Cortex of kidney (tissue), 1 donor: Measurements from ENCODE around the gene PTPRG.

ENCODE experiments used
- DNase-seq: peaks from one replicate; lab custom pipeline; 2025; lab: John Stamatoyannopoulos, UW

The PTPRG gene

DNA sequence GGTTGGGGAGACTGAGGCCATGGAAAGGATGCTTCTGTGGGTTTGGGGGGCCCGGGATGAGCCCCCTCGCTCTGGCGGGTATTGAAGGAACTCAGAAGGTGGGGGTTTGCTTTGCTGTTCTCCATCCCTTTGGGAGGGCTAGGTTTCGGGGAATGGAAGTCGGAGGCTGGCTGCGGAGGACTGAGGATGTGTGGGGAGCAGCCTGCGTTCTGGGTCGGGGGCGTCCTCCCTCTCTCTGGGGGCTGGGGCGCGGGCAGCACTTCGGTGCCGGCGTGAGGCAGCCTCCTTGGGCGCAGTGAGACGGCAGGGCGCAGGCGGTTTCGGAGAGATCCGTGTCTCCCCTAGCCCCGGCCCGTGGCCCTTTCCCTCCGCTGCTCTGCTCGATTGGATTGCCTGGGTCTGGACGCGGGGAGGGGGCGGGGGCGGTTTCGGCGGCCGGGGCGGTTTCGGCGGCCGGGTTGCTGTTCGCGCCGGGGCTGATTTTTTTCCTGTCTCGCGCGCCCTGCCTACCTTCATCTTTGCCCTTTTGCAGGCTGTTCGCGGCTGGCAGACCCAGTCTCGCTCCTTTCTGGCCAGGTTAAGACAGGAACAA is 1.4 kb downstream of the PTPRG start:
- no peak for DNase-seq

DNA sequence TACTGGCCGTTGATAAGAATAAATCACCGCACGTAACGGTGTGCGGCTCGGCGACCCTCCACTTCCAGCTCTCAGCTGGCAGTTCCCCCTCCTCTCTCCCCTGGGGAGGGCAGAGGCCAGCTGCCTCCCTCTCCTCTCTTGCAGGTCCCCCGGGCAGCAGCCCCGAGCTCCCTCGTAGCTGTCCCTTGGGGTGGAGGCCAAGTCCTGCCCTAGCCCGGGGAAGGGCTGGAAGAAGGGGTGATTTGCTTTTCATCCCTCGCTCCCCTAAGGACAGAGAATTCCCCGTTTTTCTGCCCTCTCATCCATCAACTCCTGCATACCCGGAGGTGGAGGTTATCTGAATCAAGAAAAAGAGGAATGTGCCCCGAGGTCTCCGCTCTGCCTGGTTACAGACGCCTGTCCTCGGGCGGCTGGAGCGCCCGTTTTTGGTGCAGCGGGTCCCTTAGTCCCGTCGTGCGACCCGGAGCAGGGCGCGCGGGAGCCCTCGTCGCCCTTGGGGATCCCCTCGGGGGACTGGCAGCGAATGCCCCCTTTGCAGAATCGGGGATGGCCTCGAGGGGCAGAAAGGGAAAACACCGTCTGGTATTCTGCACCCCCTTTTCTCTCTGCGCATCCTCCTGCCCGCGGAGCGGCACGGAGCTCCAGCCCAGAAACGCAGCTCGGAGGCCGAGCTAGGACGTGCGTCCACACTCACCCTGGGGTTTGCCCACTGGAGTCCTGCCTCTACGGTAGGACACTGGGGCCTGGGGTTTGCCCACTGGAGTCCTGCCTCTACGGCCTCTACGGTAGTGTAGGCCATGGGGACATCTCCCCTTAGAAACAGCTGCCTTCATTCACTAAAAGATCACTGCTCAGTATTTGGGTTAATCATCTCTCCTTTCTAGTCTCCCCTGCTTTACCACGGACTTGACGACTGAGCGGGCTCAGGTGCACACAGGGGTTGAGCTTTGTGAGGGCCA is 2.2 kb downstream of the PTPRG start:
- DNase-seq: no peak

DNA sequence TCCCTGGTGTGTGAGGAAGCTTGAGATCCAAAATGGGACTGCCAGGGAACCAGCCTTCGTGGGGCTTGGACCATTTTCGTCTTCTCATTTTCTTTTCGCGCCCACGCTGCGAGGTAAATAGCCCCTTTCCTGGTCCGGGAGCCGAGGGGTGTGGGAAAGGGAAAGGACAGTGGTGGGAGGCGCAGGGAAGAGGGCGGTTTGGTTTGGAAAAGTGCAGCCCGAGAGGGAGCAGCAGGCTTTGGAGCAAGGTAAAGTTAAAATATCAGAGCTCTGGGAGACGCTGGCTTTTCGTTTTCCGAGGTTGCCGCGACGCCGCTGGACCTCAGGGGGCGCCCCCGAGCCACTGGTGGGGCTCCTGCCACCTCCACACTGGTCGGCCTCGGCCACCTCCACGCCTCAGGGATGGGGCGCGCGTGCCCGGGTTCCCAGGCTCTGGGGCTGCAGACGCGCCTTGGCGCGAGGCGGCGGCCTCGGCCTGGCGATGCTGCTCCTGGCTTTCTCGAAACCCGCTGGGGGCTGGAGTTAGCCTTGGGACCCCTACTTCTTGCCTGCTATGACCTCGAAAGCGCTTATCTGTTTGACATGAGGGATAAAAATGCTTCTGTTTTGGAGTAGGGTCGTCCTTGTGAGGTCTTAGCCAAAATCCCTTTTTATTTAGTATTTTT is 3.2 kb downstream of the PTPRG start:
- no peak for DNase-seq

DNA sequence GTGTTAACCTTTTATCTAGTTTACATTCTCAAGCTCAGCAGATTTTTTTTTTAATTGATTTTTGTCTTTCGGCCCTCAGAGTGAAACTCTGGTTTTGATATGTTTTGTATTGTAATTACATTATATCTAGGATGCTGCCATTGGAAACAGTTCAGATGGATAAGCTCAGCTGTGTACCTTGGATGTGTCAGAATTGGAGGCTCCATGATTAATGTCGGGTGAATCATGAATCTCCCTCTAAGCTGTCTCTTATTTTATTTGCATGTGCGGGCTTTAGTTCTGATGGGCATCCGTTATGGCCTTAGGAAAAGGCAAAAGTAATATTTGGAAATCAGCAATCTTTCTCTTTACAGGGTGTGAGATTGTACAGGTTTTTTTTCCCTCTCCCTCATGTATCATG is 4.2 kb downstream of the PTPRG start:
- no peak for DNase-seq

DNA sequence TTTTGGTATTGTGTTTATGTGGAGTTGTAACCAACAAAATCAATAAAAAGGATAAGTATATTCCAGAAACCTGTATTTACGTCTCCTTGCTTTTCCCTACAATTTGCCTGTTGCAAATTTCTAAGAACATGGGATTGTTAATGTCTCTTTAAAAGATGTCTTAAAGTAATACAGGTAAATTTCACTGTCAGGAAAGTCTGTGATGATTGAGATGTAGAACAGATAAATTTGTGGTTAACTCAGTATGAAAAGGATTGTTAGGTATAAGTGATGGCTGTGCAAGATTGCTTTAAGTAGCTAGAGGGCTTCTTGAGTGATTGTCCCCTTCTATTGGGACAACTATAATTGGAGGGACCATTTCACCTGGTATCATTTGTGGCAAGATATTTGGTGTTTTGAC is 6.8 kb downstream of the PTPRG start:
- DNase-seq: no peak

DNA sequence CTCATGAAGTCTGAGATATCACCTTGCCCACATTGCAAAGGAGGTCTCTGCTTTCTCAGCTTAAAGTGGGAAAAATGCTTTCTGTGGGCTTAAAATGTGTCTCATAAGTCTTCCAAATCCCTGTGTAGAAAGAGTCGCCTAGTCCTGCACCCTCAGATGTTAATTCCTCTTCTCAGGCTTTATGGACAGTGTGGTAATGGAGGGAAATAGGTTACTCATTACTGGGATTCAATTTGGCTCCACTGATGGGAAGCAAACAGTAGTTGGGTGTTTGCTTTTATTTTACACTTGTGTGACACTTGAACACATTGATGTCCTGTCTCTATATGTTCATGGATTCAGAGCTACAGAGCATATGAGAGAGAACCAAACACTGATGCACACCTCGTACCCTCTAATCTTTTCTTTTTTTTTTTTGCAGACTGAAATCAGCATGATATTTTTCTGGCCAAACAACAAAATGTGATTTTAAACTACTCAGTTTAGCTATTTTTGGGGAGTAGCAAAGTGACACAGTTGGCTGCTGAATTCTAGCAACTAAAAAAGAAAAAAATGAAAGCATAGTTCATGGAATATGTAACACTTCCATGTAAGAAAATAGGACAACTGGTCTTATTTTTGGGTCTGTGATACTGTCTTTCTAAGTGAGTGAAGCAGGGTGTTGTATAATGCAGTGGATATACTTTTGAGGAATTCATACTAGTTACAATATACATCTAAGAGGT is 8.6 kb downstream of the PTPRG start:
- no peak for DNase-seq

DNA sequence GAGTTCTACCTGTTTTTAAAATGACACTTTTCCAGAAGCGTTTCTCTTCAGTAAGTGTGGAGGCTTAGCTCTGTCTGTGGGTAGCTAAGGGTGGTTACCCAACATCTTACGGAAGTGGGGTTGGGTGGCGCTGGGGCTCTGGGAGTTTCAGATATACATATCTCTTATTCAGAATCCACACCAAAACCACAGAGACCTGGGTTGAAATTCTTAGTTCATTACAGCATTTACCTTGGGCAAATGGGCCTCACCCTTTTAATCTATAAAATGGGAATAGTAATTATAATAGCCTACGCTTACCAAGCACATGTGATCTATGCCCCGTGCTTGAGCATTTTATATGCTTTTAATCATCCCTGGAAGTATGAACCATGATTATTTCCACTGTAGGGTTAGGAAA is 9.4 kb downstream of the PTPRG start:
- no peak for DNase-seq

DNA sequence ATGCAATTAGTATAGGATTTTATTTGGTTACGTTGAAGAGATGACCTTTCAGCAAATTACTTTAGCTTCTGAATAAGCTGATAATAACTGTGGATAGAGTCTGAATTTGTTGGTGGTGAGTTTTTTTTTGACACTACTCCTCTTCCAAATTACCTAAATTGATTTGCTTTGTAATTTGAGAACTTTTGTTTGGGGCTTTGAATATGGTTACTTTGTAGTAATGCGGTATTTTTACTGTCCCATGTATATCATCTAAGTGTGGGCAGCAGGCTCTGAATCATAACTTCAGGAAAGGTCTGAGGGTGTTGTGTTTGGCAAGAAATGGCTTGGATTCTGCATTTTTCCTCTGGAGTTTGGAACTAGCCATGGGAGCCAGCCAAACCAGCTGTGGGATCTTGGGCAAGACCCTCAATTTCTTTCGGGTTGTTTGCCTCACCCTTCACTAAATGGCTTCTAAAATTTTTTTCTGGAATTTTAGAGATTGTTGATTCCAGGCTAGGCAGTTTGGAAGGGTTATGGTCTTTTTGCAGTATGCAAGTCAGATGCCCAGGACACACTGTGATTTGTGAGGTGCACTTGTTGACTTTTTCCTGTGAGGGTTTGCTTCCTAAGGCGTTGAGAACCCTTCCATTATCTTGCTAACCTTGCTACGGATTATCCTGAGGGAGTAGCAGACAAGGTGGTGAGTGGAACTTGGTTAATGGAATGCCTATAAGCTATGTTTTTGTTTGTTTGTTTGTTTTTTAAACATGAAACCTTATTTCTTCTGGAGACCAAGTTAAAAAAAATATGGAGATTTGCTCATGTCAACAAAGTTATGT is 10.4 kb downstream of the PTPRG start:
- DNase-seq: no peak

DNA sequence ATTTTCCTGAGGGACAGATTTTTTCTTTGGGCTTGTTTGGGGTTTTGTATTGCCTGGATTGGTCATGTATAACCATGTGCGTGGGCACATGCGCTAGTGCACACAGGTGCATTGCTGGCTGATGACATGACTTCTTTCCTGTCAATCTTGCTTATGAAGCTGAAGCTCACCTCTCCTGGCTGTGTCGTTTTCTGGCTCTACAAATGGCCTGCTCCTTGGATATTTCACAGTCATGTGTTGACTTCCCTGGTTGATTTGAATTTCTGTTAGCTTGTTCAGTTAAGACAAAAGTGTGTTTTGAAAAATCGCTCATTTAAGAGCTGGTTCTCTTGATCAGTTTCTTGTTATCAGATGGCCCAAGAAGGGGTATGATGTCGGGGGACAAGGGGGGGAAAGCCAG is 11.5 kb downstream of the PTPRG start:
- no peak for DNase-seq

DNA sequence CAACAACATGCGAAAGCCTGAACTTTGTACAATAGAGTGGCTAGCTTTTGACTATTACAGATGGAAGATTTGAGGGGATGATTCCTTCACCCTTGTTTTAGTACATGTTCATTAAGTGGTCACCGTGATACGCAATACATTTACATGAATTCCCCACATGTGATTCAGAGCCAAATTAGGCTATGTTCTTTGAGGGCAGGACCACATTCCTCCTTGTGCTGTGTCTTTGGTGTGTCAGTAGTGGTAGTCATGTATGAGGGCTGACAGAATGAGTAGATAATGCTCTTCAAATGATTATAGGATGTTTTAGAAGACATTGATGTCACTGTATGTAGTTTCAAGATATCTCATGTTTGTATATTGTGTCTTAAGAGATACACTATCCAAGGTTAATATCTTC is 12.1 kb downstream of the PTPRG start:
- DNase-seq: no peak

DNA sequence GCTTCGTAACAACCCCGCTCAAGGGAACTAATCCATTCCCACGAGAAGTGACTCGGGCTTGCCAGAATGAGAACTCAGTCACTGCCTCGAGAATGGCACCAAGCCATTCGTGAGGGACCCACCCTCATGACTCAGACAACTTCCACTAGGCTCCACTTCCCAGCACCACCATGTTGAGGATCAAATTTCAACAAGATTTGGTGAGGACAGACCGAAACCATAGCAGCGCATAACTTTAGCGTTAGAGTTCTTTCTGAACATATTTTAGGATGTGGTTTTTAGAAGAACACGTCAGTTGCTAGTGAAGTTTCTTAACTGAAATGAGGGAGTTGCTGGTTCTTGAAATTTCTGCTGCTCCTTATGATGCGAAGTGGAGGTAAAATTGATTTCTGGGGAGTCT is 13.5 kb downstream of the PTPRG start:
- DNase-seq: no peak

DNA sequence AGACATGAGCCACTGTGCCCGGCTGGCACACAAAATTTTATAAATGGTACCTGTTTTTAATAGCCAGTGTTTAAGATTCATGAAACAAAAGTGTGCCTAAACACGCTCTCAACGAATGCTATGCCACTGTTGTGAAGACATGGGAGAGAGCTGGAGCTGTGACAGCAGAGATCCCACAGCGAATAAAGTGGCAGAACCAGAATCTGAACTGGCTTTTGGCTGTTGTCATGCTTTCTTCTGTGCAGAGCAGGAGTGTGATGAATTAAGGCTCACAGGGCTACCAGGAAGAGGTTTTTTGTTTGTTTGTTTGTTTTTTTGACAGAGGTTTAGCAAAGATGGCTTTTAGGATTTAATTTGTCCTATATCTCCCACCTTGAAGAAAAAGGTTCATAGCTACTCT is 14.5 kb downstream of the PTPRG start:
- DNase-seq: no peak

DNA sequence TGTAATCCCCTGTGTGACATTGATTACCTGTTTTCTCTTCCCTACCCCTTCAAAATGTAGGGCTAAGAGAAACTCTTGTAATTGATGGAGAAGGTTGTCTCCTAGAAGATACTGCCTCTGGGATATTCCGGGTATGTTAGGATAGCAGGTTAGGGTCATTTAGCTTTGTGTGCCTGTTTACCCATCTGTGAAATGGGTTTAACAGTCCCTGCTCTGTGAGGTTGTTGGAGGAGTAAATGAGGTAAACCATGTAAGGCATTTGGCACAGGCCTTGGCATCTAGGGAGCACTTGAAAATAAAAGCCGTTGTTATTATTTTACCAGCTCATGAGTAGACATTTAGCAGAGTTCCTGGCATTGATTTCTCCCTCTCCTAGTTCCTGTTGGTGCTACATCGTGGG is 16.4 kb downstream of the PTPRG start:
- DNase-seq: no peak

DNA sequence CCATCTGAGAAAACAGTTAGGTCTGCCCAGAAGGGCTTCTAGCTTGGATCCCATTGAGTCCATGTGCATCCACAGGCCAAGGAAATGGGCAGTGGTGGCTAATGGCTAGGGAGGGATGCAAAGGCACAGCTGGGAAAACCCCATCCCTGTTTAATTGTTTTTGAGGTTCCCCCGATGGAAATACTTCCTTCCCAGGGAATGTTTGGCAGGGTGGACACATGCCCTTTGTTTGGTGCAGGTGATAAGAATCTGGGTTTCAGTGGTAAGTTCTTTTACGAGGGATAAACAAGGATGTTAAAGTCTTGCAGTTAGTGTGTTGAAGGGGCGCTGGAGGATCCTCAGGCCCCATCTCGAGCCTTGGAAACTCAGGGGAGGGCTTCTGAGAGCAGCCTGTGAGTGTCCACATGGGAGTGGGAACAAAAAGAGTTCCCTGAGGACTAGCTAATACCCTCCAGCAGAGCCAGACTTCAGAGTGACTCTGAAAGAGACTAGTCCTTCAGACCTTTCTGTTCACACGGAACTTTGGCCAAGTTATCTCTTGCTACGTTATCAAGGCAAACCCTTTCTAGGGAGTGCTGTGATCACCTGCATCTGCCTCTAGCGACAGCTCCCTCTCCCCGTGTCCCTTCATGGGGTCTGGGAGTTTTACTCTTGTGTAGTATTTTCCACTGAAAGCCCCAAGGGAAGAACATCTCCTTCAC is 17.4 kb downstream of the PTPRG start:
- DNase-seq: no peak

DNA sequence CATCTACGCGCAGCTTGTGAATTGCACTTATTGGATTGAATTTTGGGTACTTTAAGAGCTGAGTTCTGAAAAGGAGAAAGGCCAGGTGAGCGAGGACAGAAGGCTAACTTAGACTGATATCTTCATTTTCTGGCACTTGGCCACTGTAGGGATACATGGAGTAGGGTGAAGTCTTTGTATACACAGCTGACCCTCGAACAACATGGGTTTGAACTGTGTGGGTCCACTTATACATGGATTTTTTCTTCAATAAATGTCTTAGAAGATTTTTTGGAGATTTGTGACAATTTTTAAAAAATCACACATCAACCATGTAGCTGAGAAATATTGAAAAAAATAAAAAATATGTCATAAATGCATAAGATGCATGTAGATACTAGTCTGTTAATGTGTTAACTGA is 18.3 kb downstream of the PTPRG start:
- no peak for DNase-seq

DNA sequence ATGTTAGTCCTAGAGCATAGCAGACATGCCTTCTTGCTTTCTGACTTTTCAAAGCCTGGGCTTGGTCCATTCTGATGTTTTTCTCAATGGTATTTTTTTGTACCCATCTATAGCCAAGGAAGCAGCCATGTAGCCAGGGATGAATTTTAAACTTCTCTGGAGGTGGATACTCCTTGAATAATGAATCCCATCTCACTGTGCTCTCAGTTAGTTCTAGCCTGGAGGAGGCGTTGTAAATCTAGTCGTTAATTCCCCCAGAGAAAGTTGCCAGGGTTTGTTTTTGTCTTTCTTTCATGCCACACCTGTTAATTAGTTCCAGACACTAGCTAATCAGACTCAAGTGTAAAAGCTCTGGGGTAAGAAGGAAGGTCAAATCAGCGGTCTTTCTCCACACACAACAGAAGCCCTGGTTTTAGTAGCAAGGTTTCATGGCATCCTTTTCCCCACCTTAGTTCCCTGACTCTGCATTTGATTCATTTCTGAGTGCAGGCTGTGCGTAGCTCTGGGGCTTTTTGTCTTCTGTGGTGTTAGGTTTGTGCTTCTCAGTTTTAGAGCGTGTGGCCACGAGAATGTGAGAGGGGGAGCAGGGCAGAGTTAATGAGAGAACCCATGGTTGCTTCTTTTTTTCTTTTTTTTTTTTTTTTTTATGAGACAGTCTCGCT is 19.7 kb downstream of the PTPRG start:
- no peak for DNase-seq

DNA sequence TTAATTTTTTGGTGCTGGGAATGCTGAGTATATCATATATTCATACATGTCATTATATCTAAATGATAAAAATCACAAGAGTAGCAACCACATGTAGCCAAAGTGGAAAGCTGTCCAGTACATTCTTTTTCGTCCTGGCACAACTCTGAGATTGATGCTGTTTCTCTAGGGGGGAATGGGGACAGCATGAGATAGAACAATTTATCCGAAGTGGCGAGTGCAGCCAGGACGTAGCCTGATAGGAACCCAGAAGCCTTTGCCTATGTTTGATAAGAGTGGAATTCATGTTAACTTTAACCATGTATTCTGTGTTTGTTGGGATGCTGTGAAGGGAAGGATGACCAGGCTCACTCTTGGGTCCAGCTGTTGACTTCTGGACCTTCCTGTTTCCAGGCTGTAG is 20.9 kb downstream of the PTPRG start:
- DNase-seq: no peak

DNA sequence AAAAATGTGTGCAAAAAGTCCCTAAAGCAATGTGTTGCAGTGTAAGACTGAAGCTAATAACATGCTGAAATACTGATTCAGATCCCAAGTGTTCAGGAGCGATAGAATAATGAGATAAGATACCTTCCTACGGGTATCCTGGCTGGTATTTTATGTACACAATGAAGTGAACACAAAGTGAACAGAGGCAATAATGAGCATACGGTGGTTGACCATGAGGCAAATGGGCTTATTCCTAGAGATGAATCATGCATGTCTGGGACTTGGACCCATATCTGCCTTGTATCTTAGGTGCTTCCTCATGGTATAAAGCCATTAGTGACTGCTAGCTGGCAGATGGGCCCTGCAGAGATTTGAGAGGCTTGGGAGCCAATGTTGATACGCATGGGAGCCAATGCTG is 21.5 kb downstream of the PTPRG start:
- DNase-seq: no peak

DNA sequence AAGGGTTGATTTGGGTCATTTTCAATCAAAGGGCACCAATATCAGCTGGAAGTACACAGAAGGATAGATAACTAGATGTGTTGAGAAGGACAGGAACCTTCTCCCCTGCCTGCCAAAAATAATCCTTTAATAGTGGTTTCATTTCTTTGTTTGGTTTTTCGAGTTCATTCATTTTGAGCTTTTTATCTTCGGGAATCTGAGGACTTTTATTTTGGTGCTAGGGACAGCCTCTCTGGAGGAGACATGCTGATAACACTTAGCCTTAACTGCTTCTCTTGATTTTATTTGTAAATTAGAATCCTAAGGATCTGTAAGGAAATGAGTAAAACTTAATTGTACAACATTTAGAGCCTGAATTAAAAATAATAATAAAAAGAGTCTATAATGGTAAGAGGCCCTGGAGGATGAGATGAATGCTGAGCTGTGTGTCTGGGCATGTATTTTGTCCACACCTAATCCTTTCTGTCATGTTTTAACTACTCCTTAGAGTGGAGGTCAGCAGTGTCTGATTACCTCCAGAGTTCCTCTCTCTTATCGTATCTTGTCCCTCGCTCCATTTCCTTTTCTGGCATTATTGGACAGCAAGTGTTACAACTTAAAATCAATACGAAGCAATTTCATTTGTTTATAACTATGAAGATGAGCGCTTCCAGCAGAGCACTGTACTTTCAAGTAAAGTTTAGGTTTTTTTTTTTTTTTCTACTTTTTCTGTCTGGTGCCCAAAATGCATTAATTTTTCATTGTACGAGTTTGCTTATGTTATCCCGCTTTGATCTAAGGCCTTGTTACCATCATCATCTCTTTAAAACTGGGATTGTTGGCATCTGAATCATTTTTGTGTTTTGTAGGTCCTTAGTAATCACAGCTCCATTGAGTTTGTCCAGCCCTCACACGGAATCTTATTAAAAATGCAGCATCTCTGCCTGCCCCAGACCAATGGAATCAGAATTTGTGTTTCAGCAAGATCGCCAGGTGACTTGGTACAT is 22.8 kb downstream of the PTPRG start:
- DNase-seq: no peak
